A673 (cell line): ENCODE measurements around the gene B4GALT5.

Source experiments
- CTCF ChIP-seq: fragments of 300-800, 200-600 bp; sonication (generic); conservative IDR thresholded peaks from 2 replicates; pipeline ENCODE4 v1.5.1; 2017; ENCODE audit warnings: low read depth, mild to moderate bottlenecking, antibody characterized with exemption, low read length, moderate library complexity, mixed read lengths
- EZH2 ChIP-seq: fragments of 200-600 bp; sonication (generic); IDR thresholded peaks from 2 replicates; pipeline ENCODE4 v1.6.1; 2017; ENCODE audit warnings: borderline replicate concordance, low read depth, mild to moderate bottlenecking, mixed read lengths, antibody characterized with exemption, low read length; ENCODE audit not compliant: poor library complexity, severe bottlenecking

- TF ChIP-seq CTCF (no peak), EZH2 (no peak)
These were observed 21.7 kb downstream of the B4GALT5 start for GRCh38 chr20:49691818-49692568.
